Measurements from ENCODE around the gene S100PBP.

S100PBP gene

GRCh38 chr1:32888677-32889420 lies 71.4 kb downstream of the S100PBP start:
- H3K14ac ChIP-seq (ENCODE audit: low read length in 2 of 2) = no peak overlapping the region
- no peak overlapping the region for H3K27ac ChIP-seq (ENCODE audit: low read length, poor library complexity, severe bottlenecking)
- H3K4me1 ChIP-seq (ENCODE audit: control insufficient read depth, insufficient read depth, low read depth, low read length) = peaks cover 18% of the 10 kb centered on the region
- H3K79me1 ChIP-seq (replicated peaks; ENCODE audit: low read length, poor library complexity, severe bottlenecking) = no peaks in the 10 kb centered on the region
- 84% methylated on average over 22 of the region's 24 CpGs for WGBS
- H2BK12ac ChIP-seq (ENCODE audit: low read length in 2 of 2) = no peak overlapping the region
- peaks cover 77 to 88% of the 10 kb centered on the region in 2 experiments for H3K27me3 ChIP-seq (ENCODE audit: control insufficient read depth in 1 of 2, insufficient read depth in 1 of 2, low read length in 2 of 2)
- no peak overlapping the region for H2BK15ac ChIP-seq (ENCODE audit: low read depth, poor library complexity, severe bottlenecking)
- H4K8ac ChIP-seq (ENCODE audit: low read length) = no peak overlapping the region
- no peak overlapping the region for H3K4me3 ChIP-seq (ENCODE audit: insufficient read depth in 1 of 2, low read depth in 1 of 2, low read length in 2 of 2)
- H3K18ac ChIP-seq (ENCODE audit: low read depth in 1 of 2, low read length in 2 of 2) = no peak overlapping the region
- H3K23ac ChIP-seq (ENCODE audit: low read length in 2 of 2) = no peak overlapping the region
- no peak overlapping the region for H3K4ac ChIP-seq (ENCODE audit: low read depth in 1 of 2, low read length in 2 of 2)
- H2BK120ac ChIP-seq (ENCODE audit: low read depth, low read length) = no peak overlapping the region
- no peak overlapping the region for H2BK5ac ChIP-seq (ENCODE audit: low read depth, low read length, poor library complexity, severe bottlenecking)
- no peaks in the 10 kb centered on the region for H3K9me3 ChIP-seq (ENCODE audit: control insufficient read depth, low read length)
- no peak overlapping the region for H2AFZ ChIP-seq (ENCODE audit: low read depth, low read length)
- no peak overlapping the region for H3K4me2 ChIP-seq (ENCODE audit: low read length, poor library complexity, severe bottlenecking)
- no peaks in the 10 kb centered on the region for H3K36me3 ChIP-seq (ENCODE audit: control insufficient read depth in 1 of 2, insufficient read depth in 2 of 2, low read depth in 1 of 2, low read length in 2 of 2)
- H2AK5ac ChIP-seq (ENCODE audit: low read length, severe bottlenecking) = no peak overlapping the region
- no peak overlapping the region for H3K9ac ChIP-seq (ENCODE audit: low read length)
- DNase-seq = no peak
- H4K91ac ChIP-seq (ENCODE audit: low read length) = no peak overlapping the region

DNA sequence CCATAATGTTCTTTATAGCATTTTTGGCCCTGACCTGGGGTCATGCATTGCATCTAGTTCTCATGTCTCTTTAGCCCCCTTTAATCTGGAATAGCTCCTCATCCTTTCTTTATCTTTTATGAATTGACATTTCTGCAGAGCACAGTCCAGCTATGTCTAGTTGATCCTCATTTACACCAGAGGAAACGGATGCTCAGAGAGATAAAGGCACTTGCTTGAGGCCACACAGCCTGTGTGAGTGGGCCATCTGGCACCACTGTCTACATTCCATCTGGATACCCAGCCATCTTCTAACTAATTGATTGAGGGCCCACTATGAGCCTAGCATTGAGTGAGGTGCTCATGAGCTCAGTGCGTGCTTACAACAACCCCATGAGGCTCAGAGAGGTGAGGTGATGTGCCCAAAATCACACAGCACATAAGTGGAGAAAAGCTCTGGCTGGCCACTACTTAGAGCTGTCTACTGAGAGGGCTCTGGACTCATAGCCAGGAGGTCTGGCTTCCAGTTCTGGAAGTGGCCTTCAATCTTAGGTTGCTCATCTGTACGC lies 72.4 kb downstream of the S100PBP start:
- Histone ChIP-seq H3K36me3 (ENCODE audit: control insufficient read depth in 1 of 2, insufficient read depth in 2 of 2, low read depth in 1 of 2, low read length in 2 of 2) (no peaks in the 10 kb centered on the region), H3K4me3 (ENCODE audit: insufficient read depth in 1 of 2, low read depth in 1 of 2, low read length in 2 of 2) (no peak overlapping the region), H3K9me3 (ENCODE audit: control insufficient read depth, low read length) (no peaks in the 10 kb centered on the region), H2BK12ac (ENCODE audit: low read length in 2 of 2) (no peak overlapping the region), H3K79me1 (replicated peaks; ENCODE audit: low read length, poor library complexity, severe bottlenecking) (no peaks in the 10 kb centered on the region), H3K23ac (ENCODE audit: low read length in 2 of 2) (no peak overlapping the region), H4K8ac (ENCODE audit: low read length) (no peak overlapping the region), H2BK5ac (ENCODE audit: low read depth, low read length, poor library complexity, severe bottlenecking) (no peak overlapping the region), H4K91ac (ENCODE audit: low read length) (no peak overlapping the region), H3K27me3 (ENCODE audit: control insufficient read depth in 1 of 2, insufficient read depth in 1 of 2, low read length in 2 of 2) (peaks cover 68 to 78% of the 10 kb centered on the region in 2 experiments), H2BK15ac (ENCODE audit: low read depth, poor library complexity, severe bottlenecking) (peak overlapping the region; percentile 7), H2AK5ac (ENCODE audit: low read length, severe bottlenecking) (no peak overlapping the region), H2BK120ac (ENCODE audit: low read depth, low read length) (no peak overlapping the region), H3K4me2 (ENCODE audit: low read length, poor library complexity, severe bottlenecking) (no peak overlapping the region), H3K4ac (ENCODE audit: low read depth in 1 of 2, low read length in 2 of 2) (no peak overlapping the region), H2AFZ (ENCODE audit: low read depth, low read length) (no peak overlapping the region), H3K4me1 (ENCODE audit: control insufficient read depth, insufficient read depth, low read depth, low read length) (peaks cover 20% of the 10 kb centered on the region), H3K18ac (ENCODE audit: low read depth in 1 of 2, low read length in 2 of 2) (no peak overlapping the region), H3K14ac (ENCODE audit: low read length in 2 of 2) (no peak overlapping the region), H3K27ac (ENCODE audit: low read length, poor library complexity, severe bottlenecking) (no peak overlapping the region), H3K9ac (ENCODE audit: low read length) (no peak overlapping the region)
- WGBS = 88% methylated on average over 3 of the region's 3 CpGs
- no peak for DNase-seq

- Histone ChIP-seq H2BK120ac (ENCODE audit: low read depth, low read length) (no peak overlapping the region), H2BK15ac (ENCODE audit: low read depth, poor library complexity, severe bottlenecking) (no peak overlapping the region), H3K27ac (ENCODE audit: low read length, poor library complexity, severe bottlenecking) (no peak overlapping the region), H3K4me1 (ENCODE audit: control insufficient read depth, insufficient read depth, low read depth, low read length) (peaks cover 20% of the 10 kb centered on the region), H2BK12ac (ENCODE audit: low read length in 2 of 2) (no peak overlapping the region), H3K9me3 (ENCODE audit: control insufficient read depth, low read length) (no peaks in the 10 kb centered on the region), H3K18ac (ENCODE audit: low read depth in 1 of 2, low read length in 2 of 2) (no peak overlapping the region), H2AK5ac (ENCODE audit: low read length, severe bottlenecking) (no peak overlapping the region), H3K4ac (ENCODE audit: low read depth in 1 of 2, low read length in 2 of 2) (no peak overlapping the region), H3K4me2 (ENCODE audit: low read length, poor library complexity, severe bottlenecking) (no peak overlapping the region), H4K8ac (ENCODE audit: low read length) (no peak overlapping the region), H2AFZ (ENCODE audit: low read depth, low read length) (no peak overlapping the region), H4K91ac (ENCODE audit: low read length) (no peak overlapping the region), H3K23ac (ENCODE audit: low read length in 2 of 2) (no peak overlapping the region), H3K36me3 (ENCODE audit: control insufficient read depth in 1 of 2, insufficient read depth in 2 of 2, low read depth in 1 of 2, low read length in 2 of 2) (peaks cover 0 to 3% of the 10 kb centered on the region in 2 experiments), H2BK5ac (ENCODE audit: low read depth, low read length, poor library complexity, severe bottlenecking) (no peak overlapping the region), H3K79me1 (replicated peaks; ENCODE audit: low read length, poor library complexity, severe bottlenecking) (no peaks in the 10 kb centered on the region), H3K9ac (ENCODE audit: low read length) (no peak overlapping the region), H3K4me3 (ENCODE audit: insufficient read depth in 1 of 2, low read depth in 1 of 2, low read length in 2 of 2) (no peak overlapping the region), H3K14ac (ENCODE audit: low read length in 2 of 2) (peak overlapping the region in 1 of 2 experiments; percentile 14), H3K27me3 (ENCODE audit: control insufficient read depth in 1 of 2, insufficient read depth in 1 of 2, low read length in 2 of 2) (peaks cover 59 to 70% of the 10 kb centered on the region in 2 experiments)
- 78% methylated on average over 6 of the region's 7 CpGs for WGBS
- DNase-seq = no peak
Observed at GRCh38 chr1:32890516-32891240, 73.2 kb downstream of the S100PBP start.

DNA sequence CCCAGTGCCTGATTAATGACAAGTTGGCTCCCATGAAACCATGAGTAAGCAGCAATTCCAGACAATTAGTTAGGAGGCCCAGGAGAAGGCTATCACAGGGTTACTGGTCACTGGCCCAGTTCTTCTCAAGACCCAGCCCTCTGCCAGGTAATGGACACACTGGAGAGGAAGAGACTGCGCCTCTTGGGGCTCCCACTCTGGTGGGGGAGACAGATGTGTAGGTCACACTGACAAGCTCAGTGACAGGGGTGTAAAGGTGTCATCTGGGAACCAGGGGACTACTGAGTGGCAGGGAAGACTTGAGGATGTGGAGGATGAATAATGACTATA lies 73.8 kb downstream of the S100PBP start:
- peaks cover 55 to 65% of the 10 kb centered on the region in 2 experiments for H3K27me3 ChIP-seq (ENCODE audit: control insufficient read depth in 1 of 2, insufficient read depth in 1 of 2, low read length in 2 of 2)
- no peaks in the 10 kb centered on the region for H3K9me3 ChIP-seq (ENCODE audit: control insufficient read depth, low read length)
- no peak overlapping the region for H3K4ac ChIP-seq (ENCODE audit: low read depth in 1 of 2, low read length in 2 of 2)
- no peak overlapping the region for H4K91ac ChIP-seq (ENCODE audit: low read length)
- no peak overlapping the region for H3K9ac ChIP-seq (ENCODE audit: low read length)
- H3K23ac ChIP-seq (ENCODE audit: low read length in 2 of 2) = no peak overlapping the region
- no peak overlapping the region for H3K18ac ChIP-seq (ENCODE audit: low read depth in 1 of 2, low read length in 2 of 2)
- no peak overlapping the region for H2BK12ac ChIP-seq (ENCODE audit: low read length in 2 of 2)
- peaks cover 0 to 3% of the 10 kb centered on the region in 2 experiments for H3K36me3 ChIP-seq (ENCODE audit: control insufficient read depth in 1 of 2, insufficient read depth in 2 of 2, low read depth in 1 of 2, low read length in 2 of 2)
- no peak overlapping the region for H2AK5ac ChIP-seq (ENCODE audit: low read length, severe bottlenecking)
- H2BK15ac ChIP-seq (ENCODE audit: low read depth, poor library complexity, severe bottlenecking) = no peak overlapping the region
- H3K4me1 ChIP-seq (ENCODE audit: control insufficient read depth, insufficient read depth, low read depth, low read length) = peaks cover 15% of the 10 kb centered on the region
- no peak overlapping the region for H3K27ac ChIP-seq (ENCODE audit: low read length, poor library complexity, severe bottlenecking)
- no peaks in the 10 kb centered on the region for H3K79me1 ChIP-seq (replicated peaks; ENCODE audit: low read length, poor library complexity, severe bottlenecking)
- 75% methylated on average over 1 of the region's 1 CpG for WGBS
- H3K4me2 ChIP-seq (ENCODE audit: low read length, poor library complexity, severe bottlenecking) = no peak overlapping the region
- no peak overlapping the region for H3K4me3 ChIP-seq (ENCODE audit: insufficient read depth in 1 of 2, low read depth in 1 of 2, low read length in 2 of 2)
- H4K8ac ChIP-seq (ENCODE audit: low read length) = no peak overlapping the region
- H2BK120ac ChIP-seq (ENCODE audit: low read depth, low read length) = no peak overlapping the region
- H2AFZ ChIP-seq (ENCODE audit: low read depth, low read length) = no peak overlapping the region
- no peak overlapping the region for H2BK5ac ChIP-seq (ENCODE audit: low read depth, low read length, poor library complexity, severe bottlenecking)
- no peak for DNase-seq
- H3K14ac ChIP-seq (ENCODE audit: low read length in 2 of 2) = no peak overlapping the region
